ENCODE data around the gene MRPL27.

GRCh38 chr17:50388728-50389127 lies 15.7 kb upstream of the MRPL27 start:
- TF ChIP-seq POLR2A (IDR thresholded peaks at IDR 0.05): no peak
- no peak for TF ChIP-seq CTCF (IDR thresholded peaks at IDR 0.05)

All from adrenal gland (tissue), 5 donors.